ENCODE measurements around the gene RASSF4. TPM values are rescaled to one million over a fixed set of nuclear protein-coding genes. Genes with fewer than 3 reads are reported as not detected.

Gene RASSF4
- total and polyA plus RNA-seq, 9 of the 15 experiments (the other 6 are each of a cell fraction or from before 2014, with no cell fraction given), result 0.01 to 0.62 (median 0.11) TPM; not detected in 3

DNA sequence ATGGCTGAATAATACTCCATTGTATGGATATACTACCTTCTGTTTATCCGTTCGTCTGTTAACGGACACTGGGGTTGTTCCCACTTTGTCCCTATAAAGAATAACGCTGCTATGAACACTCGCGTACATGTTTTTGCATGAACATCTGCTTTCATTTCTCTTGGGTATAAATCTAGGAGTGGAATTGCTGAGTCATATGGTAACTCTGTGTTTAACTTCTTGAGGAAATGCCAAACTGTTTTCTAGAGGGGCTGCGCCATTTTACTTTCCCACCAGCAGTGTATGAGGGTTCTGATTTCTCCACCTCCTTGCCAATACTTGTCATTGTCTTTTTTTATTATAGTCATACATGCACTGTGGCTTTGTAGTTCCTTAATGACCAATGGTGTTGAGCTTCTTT is 20.6 kb upstream of the RASSF4 start:
- intact Hi-C loops (cut with micrococcal nuclease), result no loop called here
- DNase-seq (ENCODE audit: extremely low read depth in 1 of 4, low spot score in 3 of 4), result no peak
- WGBS (ENCODE audit: insufficient coverage, low coverage, missing lambda C conversion rate), result 34% methylated on average over 7 of the region's 7 CpGs
- no peak for TF ChIP-seq TAF1 (IDR thresholded peaks at IDR 0.05; ENCODE audit: control insufficient read depth, extremely low read depth, insufficient read depth, low read length, severe bottlenecking)
- TF ChIP-seq ZNF316 (IDR thresholded peaks at IDR 0.05), result peak; percentile 93
- no peak for TF ChIP-seq XRCC4 (IDR thresholded peaks at IDR 0.05; ENCODE audit: extremely low read depth, insufficient read depth, insufficient read length)
- TF ChIP-seq, protein P1, sequence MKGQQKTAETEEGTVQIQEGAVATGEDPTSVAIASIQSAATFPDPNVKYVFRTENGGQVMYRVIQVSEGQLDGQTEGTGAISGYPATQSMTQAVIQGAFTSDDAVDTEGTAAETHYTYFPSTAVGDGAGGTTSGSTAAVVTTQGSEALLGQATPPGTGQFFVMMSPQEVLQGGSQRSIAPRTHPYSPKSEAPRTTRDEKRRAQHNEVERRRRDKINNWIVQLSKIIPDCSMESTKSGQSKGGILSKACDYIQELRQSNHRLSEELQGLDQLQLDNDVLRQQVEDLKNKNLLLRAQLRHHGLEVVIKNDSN (CRISPR knock-in tag; IDR thresholded peaks at IDR 0.05), result no peak
- TF ChIP-seq, protein P2, sequence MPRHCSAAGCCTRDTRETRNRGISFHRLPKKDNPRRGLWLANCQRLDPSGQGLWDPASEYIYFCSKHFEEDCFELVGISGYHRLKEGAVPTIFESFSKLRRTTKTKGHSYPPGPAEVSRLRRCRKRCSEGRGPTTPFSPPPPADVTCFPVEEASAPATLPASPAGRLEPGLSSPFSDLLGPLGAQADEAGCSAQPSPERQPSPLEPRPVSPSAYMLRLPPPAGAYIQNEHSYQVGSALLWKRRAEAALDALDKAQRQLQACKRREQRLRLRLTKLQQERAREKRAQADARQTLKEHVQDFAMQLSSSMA (CRISPR knock-in tag; IDR thresholded peaks at IDR 0.05), result no peak
- no peak for TF ChIP-seq CBFB (CRISPR knock-in tag; IDR thresholded peaks at IDR 0.05)
- TF ChIP-seq STAG1 (CRISPR knock-in tag; IDR thresholded peaks at IDR 0.05; ENCODE audit: borderline replicate concordance), result no peak
- TF ChIP-seq, protein P3, sequence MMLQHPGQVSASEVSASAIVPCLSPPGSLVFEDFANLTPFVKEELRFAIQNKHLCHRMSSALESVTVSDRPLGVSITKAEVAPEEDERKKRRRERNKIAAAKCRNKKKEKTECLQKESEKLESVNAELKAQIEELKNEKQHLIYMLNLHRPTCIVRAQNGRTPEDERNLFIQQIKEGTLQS (IDR thresholded peaks at IDR 0.05), result no peak
- TF ChIP-seq, protein P3 (CRISPR knock-in tag; conservative IDR thresholded peaks at IDR 0.05), result no peak
- TF ChIP-seq RBM39 (optimal IDR thresholded peaks at IDR 0.05; ENCODE audit: low read depth, low read length), result no peak
- TF ChIP-seq ZNF644 (tag; IDR thresholded peaks at IDR 0.05; ENCODE audit: low read depth), result no peak
- peak; percentile 24; the same call in 1 of the 2 replicates for TF ChIP-seq ARID1B (IDR thresholded peaks at IDR 0.05)
- TF ChIP-seq HDGF (IDR thresholded peaks at IDR 0.05), result no peak
- TF ChIP-seq BACH1 (tag; IDR thresholded peaks at IDR 0.05), result peak; percentile 74; the same call in 1 of the 2 replicates
- TF ChIP-seq MYC (IDR thresholded peaks at IDR 0.05; ENCODE audit: low read depth, low read length), result no peak
- no peak for TF ChIP-seq MYC (CRISPR knock-in tag; IDR thresholded peaks at IDR 0.05; ENCODE audit: borderline replicate concordance, low read depth)
- TF ChIP-seq, protein P4, sequence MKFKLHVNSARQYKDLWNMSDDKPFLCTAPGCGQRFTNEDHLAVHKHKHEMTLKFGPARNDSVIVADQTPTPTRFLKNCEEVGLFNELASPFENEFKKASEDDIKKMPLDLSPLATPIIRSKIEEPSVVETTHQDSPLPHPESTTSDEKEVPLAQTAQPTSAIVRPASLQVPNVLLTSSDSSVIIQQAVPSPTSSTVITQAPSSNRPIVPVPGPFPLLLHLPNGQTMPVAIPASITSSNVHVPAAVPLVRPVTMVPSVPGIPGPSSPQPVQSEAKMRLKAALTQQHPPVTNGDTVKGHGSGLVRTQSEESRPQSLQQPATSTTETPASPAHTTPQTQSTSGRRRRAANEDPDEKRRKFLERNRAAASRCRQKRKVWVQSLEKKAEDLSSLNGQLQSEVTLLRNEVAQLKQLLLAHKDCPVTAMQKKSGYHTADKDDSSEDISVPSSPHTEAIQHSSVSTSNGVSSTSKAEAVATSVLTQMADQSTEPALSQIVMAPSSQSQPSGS (CRISPR knock-in tag; IDR thresholded peaks at IDR 0.05), result no peak
- TF ChIP-seq MTF1 (CRISPR knock-in tag; IDR thresholded peaks at IDR 0.05; ENCODE audit: borderline replicate concordance), result no peak
- TF ChIP-seq TRIM24 (IDR thresholded peaks at IDR 0.05), result 0 out of 4 replicates have a peak, but pooled peaks of 1 of the 2 experiments have one; percentile 24
- TF ChIP-seq JUND (IDR thresholded peaks at IDR 0.05; ENCODE audit: borderline replicate concordance, low read depth, low read length), result no peak
- TF ChIP-seq JUND (tag; IDR thresholded peaks at IDR 0.05; ENCODE audit: borderline replicate concordance, low read depth, low read length), result peak; percentile 38; the same call in 2 of the 3 replicates
- TF ChIP-seq ZNF778 (CRISPR knock-in tag; IDR thresholded peaks at IDR 0.05), result no peak

More for the DNA sequence above, 20.6 kb upstream of the RASSF4 start:
- Histone ChIP-seq H3K79me2 (ENCODE audit: control insufficient read depth, insufficient read depth, low read length) (no peaks in the 10 kb centered on the region), H3K27me3 (ENCODE audit: control insufficient read depth in 2 of 2, insufficient read depth in 2 of 2, low read length in 2 of 2) (peaks cover 4 to 32% of the 10 kb centered on the region in 2 experiments; a peak in 4 of 5 replicates), H3K4me2 (ENCODE audit: insufficient read depth, low read length) (no peak overlapping the region), H2AFZ (ENCODE audit: low read depth, low read length) (peak overlapping the region; percentile 9), H3K9me3 (replicated peaks; ENCODE audit: control insufficient read depth, insufficient read depth, low read depth, low read length) (no peaks in the 10 kb centered on the region), H3K4me1 (replicated peaks in 1 of 2; ENCODE audit: control insufficient read depth in 2 of 2, insufficient read depth in 2 of 2, low read length in 2 of 2) (no peaks in the 10 kb centered on the region), H3K36me3 (ENCODE audit: control insufficient read depth, insufficient read depth, low read length) (no peaks in the 10 kb centered on the region), H3K9me1 (ENCODE audit: control insufficient read depth, insufficient read depth, low read length) (no peaks in the 10 kb centered on the region), H3K9ac (ENCODE audit: insufficient read depth in 1 of 2, low read depth in 2 of 2, low read length in 2 of 2) (no peak overlapping the region), H3K27ac (ENCODE audit: extremely low read depth, low read depth, low read length) (no peak overlapping the region), H3K4me3 (no peak overlapping the region), H4K20me1 (replicated peaks; ENCODE audit: control insufficient read depth, insufficient read depth, low read length) (0 out of 2 replicates have a peak, but pooled peaks cover under 1% of the 10 kb centered on the region)
- no peak; the same call in 2 of the 3 replicates for ATAC-seq
- ChIA-PET POLR2A (interaction anchor here (0.6 kb wide), 1 partner anchor 26 kb away, joined by 3 read pairs; no protein-coding TSS in a partner anchor), CTCF (ENCODE audit: low intra/inter-chr PET ratio) (no interaction called here)
- no peak for FAIRE-seq
- BruUV-seq (replicated peaks), result no TSS peak
- in situ Hi-C loops (cut with MboI), result no loop called here
